LNCaP clone FGC (cell line): ENCODE results near the gene TMEM18.

Experiments
- DNase-seq: peaks from one replicate; pipeline ENCODE4 v3.0.0-alpha.2; 2011; ENCODE audit warnings: low read depth
- H3K4me3 ChIP-seq: 2 replicates; pipeline ENCODE4 v1.5.1; 2011; ENCODE audit warnings: mild to moderate bottlenecking, low read depth, low read length, control low read depth
- CTCF ChIP-seq: IDR thresholded peaks from 2 replicates; pipeline ENCODE4 v1.5.1; 2012; ENCODE audit warnings: mild to moderate bottlenecking; ENCODE audit not compliant: control insufficient read depth, insufficient read depth; ENCODE audit errors: extremely low read depth

Gene TMEM18

GRCh38 chr2:633371-633770, 43.8 kb downstream of the TMEM18 start:
- no peak for DNase-seq
- TF ChIP-seq CTCF = no peak
- H3K4me3 ChIP-seq = no peak overlapping the region

- no peak overlapping the region for H3K4me3 ChIP-seq
- DNase-seq = no peak
- no peak for TF ChIP-seq CTCF
Measured at GRCh38 chr2:632471-632870, 44.7 kb downstream of the TMEM18 start.

DNA sequence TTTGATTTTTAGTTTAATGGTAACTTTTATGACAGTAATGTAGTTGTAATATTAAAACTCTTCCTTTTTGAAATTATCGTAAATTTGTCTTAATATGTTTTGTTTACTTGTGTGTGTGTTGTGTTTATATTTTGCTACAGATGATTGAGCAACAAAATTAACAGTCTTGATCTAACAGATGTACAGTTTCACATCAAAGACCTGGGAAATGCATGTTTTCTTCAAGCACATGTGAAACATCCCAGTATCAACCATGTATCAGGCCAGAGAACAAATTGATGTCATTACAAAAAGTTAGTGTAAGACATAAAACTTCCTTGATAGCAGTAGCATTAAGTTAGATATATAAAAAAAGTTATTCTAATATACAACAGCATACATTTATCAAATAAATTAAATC, 45.5 kb downstream of the TMEM18 start:
- no peak overlapping the region for H3K4me3 ChIP-seq
- TF ChIP-seq CTCF = no peak
- DNase-seq = no peak

DNA sequence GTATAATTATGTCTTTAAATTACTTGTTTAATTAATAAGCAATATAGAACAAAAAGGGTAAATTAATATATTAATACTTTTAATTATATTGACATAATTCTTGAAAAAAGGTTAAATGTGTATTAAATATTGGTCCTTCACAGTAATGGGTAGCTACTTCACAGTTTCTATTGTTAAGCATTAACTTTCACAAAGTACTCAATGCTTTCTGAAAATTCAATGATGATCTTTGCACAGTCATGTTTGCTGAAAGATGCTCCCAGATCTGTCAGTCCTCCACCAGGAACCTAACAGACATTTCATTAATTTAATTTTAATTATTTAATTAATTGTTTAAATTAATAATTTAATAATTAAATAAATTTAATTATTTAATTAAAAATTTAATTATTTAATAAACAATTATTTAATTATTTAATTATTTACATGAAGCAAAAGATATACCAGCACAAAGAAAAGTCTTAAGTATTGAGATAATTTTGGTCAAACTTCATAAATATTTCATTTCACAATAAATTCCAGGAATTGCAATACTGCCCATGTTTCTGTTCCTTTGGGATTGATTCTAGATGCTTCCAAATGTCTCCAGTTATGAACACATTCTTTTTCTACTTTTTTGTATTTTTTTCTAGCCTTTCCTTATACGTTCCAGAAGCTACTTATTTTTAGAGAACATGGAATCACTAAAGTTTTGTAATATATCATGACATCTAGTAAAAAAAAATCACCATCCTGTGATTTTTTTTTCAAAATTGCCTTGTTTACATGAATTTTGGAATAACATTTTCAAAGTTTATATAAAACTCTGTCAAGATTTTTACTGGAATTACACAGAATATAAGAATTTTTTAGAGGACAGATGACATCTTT, 46.5 kb downstream of the TMEM18 start:
- H3K4me3 ChIP-seq = no peak overlapping the region
- no peak for TF ChIP-seq CTCF
- no peak for DNase-seq

DNA sequence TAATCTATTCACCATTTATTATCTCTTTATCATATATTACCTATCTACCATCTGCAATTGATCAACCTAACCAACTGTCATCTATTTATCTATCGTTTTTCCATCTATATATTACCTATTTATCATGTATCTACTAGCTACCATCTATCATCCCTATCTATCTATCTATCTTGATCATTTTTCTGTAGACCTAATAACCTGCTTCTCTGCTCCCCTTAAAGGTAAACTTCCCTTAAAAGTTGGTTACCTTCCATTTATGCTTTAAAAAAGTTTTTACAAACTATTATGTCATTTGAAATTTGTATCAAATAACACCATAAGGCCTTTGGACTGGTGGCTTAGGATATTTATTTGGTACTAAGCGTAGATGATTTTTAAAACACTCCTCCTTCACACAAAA, 47.2 kb downstream of the TMEM18 start:
- DNase-seq = no peak
- no peak overlapping the region for H3K4me3 ChIP-seq
- no peak for TF ChIP-seq CTCF

DNA sequence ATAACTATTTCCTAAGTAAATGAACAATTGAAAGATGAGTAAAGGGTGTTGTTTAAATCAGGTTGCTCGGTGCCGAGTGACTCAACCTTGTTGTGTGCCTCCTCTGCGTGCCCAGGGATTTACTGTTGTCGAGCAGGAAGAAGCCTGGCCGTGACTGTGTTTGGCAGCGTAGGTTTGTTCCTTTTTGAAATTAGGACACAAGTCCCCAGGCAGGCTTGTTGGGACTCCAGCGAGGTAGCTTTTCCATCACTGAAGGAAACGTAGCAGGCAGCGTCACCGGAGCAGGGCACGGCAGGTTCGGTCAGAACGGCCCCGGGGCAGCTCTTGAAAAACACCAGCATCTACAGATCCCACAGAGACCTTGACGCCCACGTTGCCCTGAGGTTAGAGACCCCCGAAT, 48.6 kb downstream of the TMEM18 start:
- no peak for TF ChIP-seq CTCF
- DNase-seq = peak; percentile 77
- H3K4me3 ChIP-seq = peak overlapping the region; percentile 49
